ENCODE results near the gene FMO3. TPM values are rescaled to one million over a fixed set of nuclear protein-coding genes. Genes with fewer than 3 reads are reported as not detected.

The FMO3 gene
- total and polyA plus RNA-seq, 2 of the 4 experiments (the other 2 are of a cell fraction), result under 0.01 to 0.10 TPM

- no peak overlapping the region for H2BK5ac ChIP-seq (ENCODE audit: low read depth, low read length, poor library complexity, severe bottlenecking)
- H3K18ac ChIP-seq (ENCODE audit: low read depth, low read length), result no peak overlapping the region
- H4K8ac ChIP-seq (ENCODE audit: low read depth in 2 of 2, low read length in 2 of 2), result no peak overlapping the region
- no peak overlapping the region for H3K27ac ChIP-seq (ENCODE audit: insufficient read depth, low read length)
- no peaks in the 10 kb centered on the region for H3K27me3 ChIP-seq (ENCODE audit: control insufficient read depth, insufficient read depth, low read length)
- dilution Hi-C loops (cut with HindIII; ENCODE audit: low sequenced_read_pairs, unreplicated experiment), result no loop called here
- in situ Hi-C loops (cut with MboI; ENCODE audit: low sequenced_read_pairs), result no loop called here
- no peak overlapping the region for H2BK120ac ChIP-seq (ENCODE audit: low read depth, low read length)
- H3K23ac ChIP-seq (ENCODE audit: low read depth, low read length), result no peak overlapping the region
- H3K79me1 ChIP-seq (ENCODE audit: low read depth in 1 of 2, low read length in 2 of 2), result no peaks in the 10 kb centered on the region
- H3K9me3 ChIP-seq (ENCODE audit: control insufficient read depth, insufficient read depth, low read length), result no peaks in the 10 kb centered on the region
- H4K5ac ChIP-seq (ENCODE audit: low read depth, low read length), result no peak overlapping the region
- no peak overlapping the region for H2AK9ac ChIP-seq (replicated peaks; ENCODE audit: low read depth, low read length, poor library complexity)
- BruUV-seq (replicated peaks), result no TSS peak
- no peaks in the 10 kb centered on the region for H4K20me1 ChIP-seq (ENCODE audit: insufficient read depth, low read length)
- ChIA-PET CTCF (no interaction called here), POLR2A (ENCODE audit: unreplicated experiment) (no interaction called here)
- H2BK15ac ChIP-seq (ENCODE audit: low read depth, low read length), result no peak overlapping the region
- H3K4ac ChIP-seq (ENCODE audit: low read depth, low read length), result no peak overlapping the region
- H3K4me2 ChIP-seq (ENCODE audit: low read depth, low read length), result no peak overlapping the region
- DNase-seq, result no peak
- H3K4me1 ChIP-seq (ENCODE audit: control insufficient read depth, insufficient read depth, low read length), result no peaks in the 10 kb centered on the region; the same call in 1 of the 2 replicates
- intact Hi-C loops (cut with micrococcal nuclease), result no loop called here
- H3K4me3 ChIP-seq (ENCODE audit: insufficient read depth, low read depth, low read length), result no peak overlapping the region
- WGBS, 2 experiments (ENCODE audit: extremely low coverage in 2 of 2, insufficient read length in 1 of 2), result no CpG with 5 or more reads among the region's 1 CpG
- H3K9ac ChIP-seq (ENCODE audit: low read depth, low read length), result no peak overlapping the region
- H2AK5ac ChIP-seq (ENCODE audit: low read depth, low read length), result no peak overlapping the region
- no peak overlapping the region for H2BK20ac ChIP-seq (ENCODE audit: low read depth, low read length)
- H3K56ac ChIP-seq (ENCODE audit: extremely low read depth, insufficient read depth, low read length), result no peak overlapping the region
- H3K36me3 ChIP-seq (ENCODE audit: control insufficient read depth, insufficient read depth, low read length), result no peaks in the 10 kb centered on the region
- TF ChIP-seq SMC3 (IDR thresholded peaks at IDR 0.05; ENCODE audit: low read depth, low read length), result no peak
- no peak for TF ChIP-seq RCOR1 (IDR thresholded peaks at IDR 0.05; ENCODE audit: insufficient replicate concordance, low read length)
- TF ChIP-seq POLR2A (IDR thresholded peaks at IDR 0.05; ENCODE audit: low read depth, low read length), result no peak
- no peak for TF ChIP-seq NFE2L2 (IDR thresholded peaks at IDR 0.05; ENCODE audit: low read depth, low read length)
- TF ChIP-seq, protein P1, sequence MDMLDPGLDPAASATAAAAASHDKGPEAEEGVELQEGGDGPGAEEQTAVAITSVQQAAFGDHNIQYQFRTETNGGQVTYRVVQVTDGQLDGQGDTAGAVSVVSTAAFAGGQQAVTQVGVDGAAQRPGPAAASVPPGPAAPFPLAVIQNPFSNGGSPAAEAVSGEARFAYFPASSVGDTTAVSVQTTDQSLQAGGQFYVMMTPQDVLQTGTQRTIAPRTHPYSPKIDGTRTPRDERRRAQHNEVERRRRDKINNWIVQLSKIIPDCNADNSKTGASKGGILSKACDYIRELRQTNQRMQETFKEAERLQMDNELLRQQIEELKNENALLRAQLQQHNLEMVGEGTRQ (IDR thresholded peaks at IDR 0.05; ENCODE audit: low read depth, low read length), result no peak
- TF ChIP-seq ELK1 (IDR thresholded peaks at IDR 0.05; ENCODE audit: borderline replicate concordance, low read depth, low read length), result no peak
- no peak for TF ChIP-seq MAFK (IDR thresholded peaks at IDR 0.05; ENCODE audit: low read depth, low read length)
- no peak for TF ChIP-seq BHLHE40 (IDR thresholded peaks at IDR 0.05; ENCODE audit: low read depth, low read length)
- no peak overlapping the region for H2AFZ ChIP-seq (replicated peaks; ENCODE audit: low read length, poor library complexity)
- H3K9me1 ChIP-seq (ENCODE audit: insufficient read depth, low read length), result no peaks in the 10 kb centered on the region
- H4K91ac ChIP-seq (ENCODE audit: insufficient read depth, low read depth, low read length), result no peak overlapping the region
- ATAC-seq (ENCODE audit: low read depth), result no peak
- H3K14ac ChIP-seq (replicated peaks; ENCODE audit: low read depth, low read length), result no peak overlapping the region
Measured at GRCh38 chr1:171103862-171104261, 13.2 kb downstream of the FMO3 start.
